ENCODE data around the gene ATAD3C. TPM values are rescaled to one million over a fixed set of nuclear protein-coding genes. Genes with fewer than 3 reads are reported as not detected.
"Not testable (repeated sequence)": the region's sequence is repeated elsewhere in the genome, so short reads cannot be mapped to it uniquely, and the experiment has no call there.

ATAD3C gene
- polyA plus RNA-seq, 3 donors: not detected

DNA sequence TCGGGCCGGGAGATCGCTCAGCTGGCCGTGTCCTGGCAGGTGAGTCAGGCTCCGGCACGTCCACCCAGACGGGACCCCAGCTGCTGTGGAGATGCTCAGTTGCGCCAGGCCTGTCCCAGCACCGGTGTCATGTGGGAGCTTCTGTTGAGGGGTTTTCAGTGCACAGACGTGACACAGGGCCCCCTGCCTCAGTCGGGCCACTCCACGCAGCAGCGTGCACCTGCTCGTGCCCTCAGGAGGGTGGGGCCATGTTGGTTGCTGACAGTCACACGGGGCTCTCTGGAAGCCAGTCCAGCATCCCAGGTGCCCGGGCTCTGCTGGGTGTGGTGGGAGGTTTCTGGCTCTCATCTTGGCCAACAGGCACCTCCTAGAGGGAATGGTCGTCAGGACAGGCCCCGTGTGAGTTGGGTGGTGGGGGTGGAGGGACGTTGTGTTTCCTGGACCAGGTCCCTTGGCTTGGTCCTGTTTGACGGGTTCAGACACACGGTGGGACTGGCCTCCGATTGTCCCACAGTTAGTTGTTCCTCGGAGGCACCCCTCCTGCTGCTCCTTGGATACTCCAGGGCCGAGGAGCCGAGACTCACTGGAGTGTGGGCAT is 41.2 kb downstream of the ATAD3C start:
- intact Hi-C loops (cut with micrococcal nuclease): no loop called here
- Histone ChIP-seq H3K4me2 (replicated peaks; ENCODE audit: extremely low read depth, low read length, poor library complexity, severe bottlenecking) (no peak overlapping the region), H3K27ac (ENCODE audit: low read depth in 1 of 2, low read length in 2 of 2) (no peak overlapping the region), H3K79me2 (ENCODE audit: insufficient read depth, low read length) (no peaks in the 10 kb centered on the region), H3K4me3 (replicated peaks in 1 of 3; ENCODE audit: low read depth in 2 of 3, low read length in 3 of 3) (no peak overlapping the region), H3K9me3 (replicated peaks in 1 of 2; ENCODE audit: control insufficient read depth in 1 of 2, insufficient read depth in 1 of 2, low read length in 2 of 2) (peaks cover 14 to 36% of the 10 kb centered on the region in 2 donors), H3K36me3 (replicated peaks in 1 of 2; ENCODE audit: control insufficient read depth in 1 of 2, insufficient read depth in 2 of 2, low read length in 2 of 2) (peaks cover 43 to 72% of the 10 kb centered on the region in 2 donors), H3K27me3 (ENCODE audit: control insufficient read depth in 2 of 2, insufficient read depth in 2 of 2, low read length in 2 of 2) (no peaks in the 10 kb centered on the region), H2AFZ (ENCODE audit: insufficient read depth, low read depth, low read length, poor library complexity, severe bottlenecking) (no peak overlapping the region), H3K4me1 (ENCODE audit: control insufficient read depth in 1 of 2, insufficient read depth in 2 of 2, low read length in 2 of 2) (no peaks in the 10 kb centered on the region), H3K9ac (ENCODE audit: insufficient read depth, low read length, poor library complexity, severe bottlenecking) (no peak overlapping the region), H4K20me1 (ENCODE audit: insufficient read depth, low read length) (no peaks in the 10 kb centered on the region)
- Mint-ChIP-seq H3K36me3 (peaks cover 51 to 86% of the 10 kb centered on the region in 2 donors), H3K27me3 (ENCODE audit: low read depth in 3 of 3) (peaks cover 0 to 4% (median 0%) of the 10 kb centered on the region in 3 donors), H3K4me1 (no peaks in the 10 kb centered on the region), H3K9me3 (peaks cover 25 to 36% (median 28%) of the 10 kb centered on the region in 7 donors), H3K27ac (peak overlapping the region in 1 of 7 donors; percentile 30), H3K4me3 (no peak overlapping the region)
- TF ChIP-seq, protein P1, sequence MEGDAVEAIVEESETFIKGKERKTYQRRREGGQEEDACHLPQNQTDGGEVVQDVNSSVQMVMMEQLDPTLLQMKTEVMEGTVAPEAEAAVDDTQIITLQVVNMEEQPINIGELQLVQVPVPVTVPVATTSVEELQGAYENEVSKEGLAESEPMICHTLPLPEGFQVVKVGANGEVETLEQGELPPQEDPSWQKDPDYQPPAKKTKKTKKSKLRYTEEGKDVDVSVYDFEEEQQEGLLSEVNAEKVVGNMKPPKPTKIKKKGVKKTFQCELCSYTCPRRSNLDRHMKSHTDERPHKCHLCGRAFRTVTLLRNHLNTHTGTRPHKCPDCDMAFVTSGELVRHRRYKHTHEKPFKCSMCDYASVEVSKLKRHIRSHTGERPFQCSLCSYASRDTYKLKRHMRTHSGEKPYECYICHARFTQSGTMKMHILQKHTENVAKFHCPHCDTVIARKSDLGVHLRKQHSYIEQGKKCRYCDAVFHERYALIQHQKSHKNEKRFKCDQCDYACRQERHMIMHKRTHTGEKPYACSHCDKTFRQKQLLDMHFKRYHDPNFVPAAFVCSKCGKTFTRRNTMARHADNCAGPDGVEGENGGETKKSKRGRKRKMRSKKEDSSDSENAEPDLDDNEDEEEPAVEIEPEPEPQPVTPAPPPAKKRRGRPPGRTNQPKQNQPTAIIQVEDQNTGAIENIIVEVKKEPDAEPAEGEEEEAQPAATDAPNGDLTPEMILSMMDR (IDR thresholded peaks at IDR 0.05): no peak
- WGBS (ENCODE audit: insufficient coverage): 98% methylated on average over 15 of the region's 25 CpGs
- DNase-seq: no peak

- H3K4me3 ChIP-seq (replicated peaks in 1 of 3; ENCODE audit: low read depth in 2 of 3, low read length in 3 of 3): no peak overlapping the region
- no peaks in the 10 kb centered on the region for H3K79me2 ChIP-seq (ENCODE audit: insufficient read depth, low read length)
- TF ChIP-seq, protein P1 (IDR thresholded peaks at IDR 0.05): no peak
- no peaks in the 10 kb centered on the region for H3K27me3 ChIP-seq (ENCODE audit: control insufficient read depth in 2 of 2, insufficient read depth in 2 of 2, low read length in 2 of 2)
- intact Hi-C loops (cut with micrococcal nuclease): no loop called here
- no peak overlapping the region for H3K9ac ChIP-seq (ENCODE audit: insufficient read depth, low read length, poor library complexity, severe bottlenecking)
- H3K4me1 Mint-ChIP-seq: no peaks in the 10 kb centered on the region
- peaks cover 14 to 36% of the 10 kb centered on the region in 2 donors for H3K9me3 ChIP-seq (replicated peaks in 1 of 2; ENCODE audit: control insufficient read depth in 1 of 2, insufficient read depth in 1 of 2, low read length in 2 of 2)
- no peak overlapping the region for H3K27ac Mint-ChIP-seq
- H3K27ac ChIP-seq (ENCODE audit: low read depth in 1 of 2, low read length in 2 of 2): no peak overlapping the region
- DNase-seq: no peak
- H3K9me3 Mint-ChIP-seq: peaks cover 25 to 36% (median 28%) of the 10 kb centered on the region in 7 donors
- peaks cover 51 to 85% of the 10 kb centered on the region in 2 donors for H3K36me3 Mint-ChIP-seq
- no peaks in the 10 kb centered on the region for H3K4me1 ChIP-seq (ENCODE audit: control insufficient read depth in 1 of 2, insufficient read depth in 2 of 2, low read length in 2 of 2)
- H2AFZ ChIP-seq (ENCODE audit: insufficient read depth, low read depth, low read length, poor library complexity, severe bottlenecking): no peak overlapping the region
- H3K36me3 ChIP-seq (replicated peaks in 1 of 2; ENCODE audit: control insufficient read depth in 1 of 2, insufficient read depth in 2 of 2, low read length in 2 of 2): peaks cover 40 to 72% of the 10 kb centered on the region in 2 donors
- peaks cover 0 to 4% (median 0%) of the 10 kb centered on the region in 3 donors for H3K27me3 Mint-ChIP-seq (ENCODE audit: low read depth in 3 of 3)
- H3K4me3 Mint-ChIP-seq: no peak overlapping the region
- no peak overlapping the region for H3K4me2 ChIP-seq (replicated peaks; ENCODE audit: extremely low read depth, low read length, poor library complexity, severe bottlenecking)
- WGBS (ENCODE audit: insufficient coverage): 94% methylated on average over 10 of the region's 10 CpGs
- no peaks in the 10 kb centered on the region for H4K20me1 ChIP-seq (ENCODE audit: insufficient read depth, low read length)
Observed at GRCh38 chr1:1491601-1492000, 42.1 kb downstream of the ATAD3C start.

GRCh38 chr1:1494311-1494710 is 44.8 kb downstream of the ATAD3C start:
- H3K4me3 ChIP-seq (replicated peaks in 1 of 3; ENCODE audit: low read depth in 2 of 3, low read length in 3 of 3); H3K79me2 ChIP-seq (ENCODE audit: insufficient read depth, low read length); H3K27me3 ChIP-seq (ENCODE audit: control insufficient read depth in 2 of 2, insufficient read depth in 2 of 2, low read length in 2 of 2); H3K4me3 Mint-ChIP-seq; DNase-seq; H3K4me1 ChIP-seq (ENCODE audit: control insufficient read depth in 1 of 2, insufficient read depth in 2 of 2, low read length in 2 of 2); H3K4me1 Mint-ChIP-seq; H2AFZ ChIP-seq (ENCODE audit: insufficient read depth, low read depth, low read length, poor library complexity, severe bottlenecking); intact Hi-C loops (cut with micrococcal nuclease); H3K27ac Mint-ChIP-seq; H3K27ac ChIP-seq (ENCODE audit: low read depth in 1 of 2, low read length in 2 of 2); H3K4me2 ChIP-seq (replicated peaks; ENCODE audit: extremely low read depth, low read length, poor library complexity, severe bottlenecking); H4K20me1 ChIP-seq (ENCODE audit: insufficient read depth, low read length); H3K27me3 Mint-ChIP-seq (ENCODE audit: low read depth in 3 of 3); H3K9ac ChIP-seq (ENCODE audit: insufficient read depth, low read length, poor library complexity, severe bottlenecking): not testable (repeated sequence)
- peaks cover 14 to 36% of the 10 kb centered on the region in 2 donors for H3K9me3 ChIP-seq (replicated peaks in 1 of 2; ENCODE audit: control insufficient read depth in 1 of 2, insufficient read depth in 1 of 2, low read length in 2 of 2)
- H3K36me3 ChIP-seq (replicated peaks in 1 of 2; ENCODE audit: control insufficient read depth in 1 of 2, insufficient read depth in 2 of 2, low read length in 2 of 2): peaks cover 31 to 52% of the 10 kb centered on the region in 2 donors
- Mint-ChIP-seq H3K9me3 (peaks cover 25 to 33% (median 28%) of the 10 kb centered on the region in 7 donors), H3K36me3 (peaks cover 34 to 62% of the 10 kb centered on the region in 2 donors)
- 99% methylated on average over 14 of the region's 22 CpGs for WGBS (ENCODE audit: insufficient coverage)
